Raji (cell line): ENCODE data around the gene PCDHGA10.
"Not testable (repeated sequence)": the region's sequence is repeated elsewhere in the genome, so short reads cannot be mapped to it uniquely, and the experiment has no call there.

ENCODE experiments used
- POLR2A ChIP-seq: IDR thresholded peaks from 2 replicates; pipeline ENCODE4 v1.6.1; 2011; ENCODE audit warnings: low read depth, low read length, control low read depth; ENCODE audit not compliant: insufficient read depth

Gene PCDHGA10

GRCh38 chr5:141413540-141414069 is 818 bp downstream of the PCDHGA10 start:
- TF ChIP-seq POLR2A, result no peak

DNA sequence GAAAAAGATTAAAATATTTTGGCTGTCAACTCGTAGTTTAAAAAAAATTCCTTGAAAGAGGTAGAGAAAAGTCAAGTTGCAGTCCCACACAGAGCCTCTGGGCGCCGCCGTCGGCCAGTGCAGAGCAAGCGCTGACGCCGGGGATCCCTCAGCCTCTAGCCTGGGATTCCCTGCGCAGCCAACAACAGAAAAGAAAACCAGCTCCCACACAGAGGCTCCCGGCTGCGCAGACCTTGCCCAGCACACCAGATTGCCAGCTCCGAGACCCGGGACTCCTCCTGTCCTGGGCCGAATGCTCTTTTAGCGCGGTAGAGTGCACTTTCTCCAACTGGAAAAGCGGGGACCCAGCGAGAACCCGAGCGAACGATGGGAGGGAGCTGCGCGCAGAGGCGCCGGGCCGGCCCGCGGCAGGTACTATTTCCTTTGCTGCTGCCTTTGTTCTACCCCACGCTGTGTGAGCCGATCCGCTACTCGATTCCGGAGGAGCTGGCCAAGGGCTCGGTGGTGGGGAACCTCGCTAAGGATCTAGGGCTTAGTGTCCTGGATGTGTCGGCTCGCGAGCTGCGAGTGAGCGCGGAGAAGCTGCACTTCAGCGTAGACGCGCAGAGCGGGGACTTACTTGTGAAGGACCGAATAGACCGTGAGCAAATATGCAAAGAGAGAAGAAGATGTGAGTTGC is 4.8 kb downstream of the PCDHGA10 start, which contains the start of gene PCDHGB7:
PCDHGB7 (plus strand) TSS at position 184 of the 679 bp plus-strand sequence; CDS start at position 367, 183 bp downstream.
- TF ChIP-seq POLR2A, result not testable (repeated sequence)

GRCh38 chr5:141419074-141419880 is 6.5 kb downstream of the PCDHGA10 start:
- TF ChIP-seq POLR2A, result no peak

DNA sequence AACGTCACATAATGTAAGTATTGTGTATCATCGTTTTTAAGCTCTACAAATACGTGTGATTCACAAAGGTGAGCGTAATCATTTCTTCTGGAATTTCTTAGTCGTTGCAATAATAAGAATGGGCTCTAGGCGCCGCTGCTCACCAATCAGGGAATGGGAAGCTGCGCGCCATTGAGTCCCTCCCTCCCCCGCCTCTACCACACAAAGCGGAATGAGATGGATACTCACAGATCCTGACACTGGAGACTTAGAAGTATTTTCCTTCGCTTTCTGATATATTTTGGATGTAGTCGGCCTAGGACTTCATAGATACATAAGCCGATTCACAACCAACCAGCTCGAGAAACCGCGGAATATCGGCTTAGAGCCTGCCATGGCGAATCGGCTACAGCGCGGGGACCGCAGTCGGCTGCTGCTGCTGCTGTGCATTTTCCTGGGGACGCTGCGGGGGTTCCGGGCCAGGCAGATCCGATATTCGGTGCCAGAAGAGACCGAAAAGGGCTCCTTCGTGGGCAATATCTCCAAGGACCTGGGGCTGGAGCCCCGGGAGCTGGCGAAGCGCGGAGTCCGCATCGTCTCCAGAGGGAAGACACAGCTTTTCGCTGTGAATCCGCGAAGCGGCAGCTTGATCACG is 8.2 kb downstream of the PCDHGA10 start, which contains the start of gene PCDHGA11:
PCDHGA11 (plus strand) TSS at position 197 of the 634 bp plus-strand sequence; CDS start at position 374, 177 bp downstream.
- no peak for TF ChIP-seq POLR2A

DNA sequence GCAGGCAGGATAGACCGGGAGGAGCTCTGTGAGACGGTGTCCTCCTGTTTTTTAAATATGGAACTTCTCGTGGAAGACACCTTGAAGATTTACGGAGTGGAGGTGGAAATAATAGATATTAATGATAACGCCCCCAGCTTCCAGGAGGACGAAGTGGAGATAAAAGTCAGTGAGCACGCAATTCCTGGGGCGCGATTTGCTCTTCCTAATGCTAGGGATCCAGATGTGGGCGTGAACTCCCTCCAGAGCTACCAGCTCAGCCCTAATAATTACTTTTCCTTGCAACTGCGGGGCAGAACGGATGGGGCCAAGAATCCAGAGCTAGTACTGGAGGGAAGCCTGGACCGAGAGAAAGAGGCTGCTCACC is 8.7 kb downstream of the PCDHGA10 start:
- no peak for TF ChIP-seq POLR2A

- TF ChIP-seq POLR2A, result no peak
These were observed 10.0 kb downstream of the PCDHGA10 start for GRCh38 chr5:141422742-141423291.

GRCh38 chr5:141427783-141428426 is 15.1 kb downstream of the PCDHGA10 start:
- no peak for TF ChIP-seq POLR2A

DNA sequence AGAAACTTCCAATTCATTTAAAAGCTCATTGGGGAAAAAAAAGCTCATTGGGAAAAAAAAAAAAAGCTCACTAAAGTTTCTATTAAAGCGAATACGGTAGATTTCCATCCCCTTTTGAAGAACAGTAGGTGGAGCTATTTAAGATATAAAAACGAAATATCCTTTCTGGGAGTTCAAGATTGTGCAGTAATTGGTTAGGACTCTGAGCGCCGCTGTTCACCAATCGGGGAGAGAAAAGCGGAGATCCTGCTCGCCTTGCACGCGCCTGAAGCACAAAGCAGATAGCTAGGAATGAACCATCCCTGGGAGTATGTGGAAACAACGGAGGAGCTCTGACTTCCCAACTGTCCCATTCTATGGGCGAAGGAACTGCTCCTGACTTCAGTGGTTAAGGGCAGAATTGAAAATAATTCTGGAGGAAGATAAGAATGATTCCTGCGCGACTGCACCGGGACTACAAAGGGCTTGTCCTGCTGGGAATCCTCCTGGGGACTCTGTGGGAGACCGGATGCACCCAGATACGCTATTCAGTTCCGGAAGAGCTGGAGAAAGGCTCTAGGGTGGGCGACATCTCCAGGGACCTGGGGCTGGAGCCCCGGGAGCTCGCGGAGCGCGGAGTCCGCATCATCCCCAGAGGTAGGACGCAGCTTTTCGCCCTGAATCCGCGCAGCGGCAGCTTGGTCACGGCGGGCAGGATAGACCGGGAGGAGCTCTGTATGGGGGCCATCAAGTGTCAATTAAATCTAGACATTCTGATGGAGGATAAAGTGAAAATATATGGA is 17.7 kb downstream of the PCDHGA10 start, which contains the start of gene PCDHGA12:
PCDHGA12 (plus strand) TSS at position 176 of the 782 bp plus-strand sequence; CDS start at position 429, 253 bp downstream.
- TF ChIP-seq POLR2A, result no peak

DNA sequence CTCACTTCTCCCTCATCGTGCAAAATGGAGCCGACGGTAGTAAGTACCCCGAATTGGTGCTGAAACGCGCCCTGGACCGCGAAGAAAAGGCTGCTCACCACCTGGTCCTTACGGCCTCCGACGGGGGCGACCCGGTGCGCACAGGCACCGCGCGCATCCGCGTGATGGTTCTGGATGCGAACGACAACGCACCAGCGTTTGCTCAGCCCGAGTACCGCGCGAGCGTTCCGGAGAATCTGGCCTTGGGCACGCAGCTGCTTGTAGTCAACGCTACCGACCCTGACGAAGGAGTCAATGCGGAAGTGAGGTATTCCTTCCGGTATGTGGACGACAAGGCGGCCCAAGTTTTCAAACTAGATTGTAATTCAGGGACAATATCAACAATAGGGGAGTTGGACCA is 18.5 kb downstream of the PCDHGA10 start:
- TF ChIP-seq POLR2A, result no peak

GRCh38 chr5:141434006-141434405 is 21.2 kb downstream of the PCDHGA10 start:
- TF ChIP-seq POLR2A, result no peak

DNA sequence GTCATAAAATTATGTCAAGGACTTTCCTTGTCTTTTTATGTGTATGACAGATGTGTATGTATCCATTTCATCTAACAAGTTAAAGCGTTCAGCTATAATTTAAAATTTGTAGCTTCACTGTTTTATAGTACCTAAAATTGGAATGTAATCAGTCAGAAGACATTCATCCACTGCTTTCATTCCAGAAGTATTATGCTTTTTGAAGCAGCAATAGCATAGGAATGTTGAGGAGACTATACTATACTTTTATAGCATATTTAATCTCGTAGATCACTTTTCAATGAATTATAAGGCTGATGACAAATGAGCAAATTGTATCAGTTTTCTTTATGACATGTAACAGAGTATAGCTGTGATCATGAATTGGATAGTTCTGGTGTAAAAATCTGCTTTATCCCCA is 24.4 kb downstream of the PCDHGA10 start:
- no peak for TF ChIP-seq POLR2A

DNA sequence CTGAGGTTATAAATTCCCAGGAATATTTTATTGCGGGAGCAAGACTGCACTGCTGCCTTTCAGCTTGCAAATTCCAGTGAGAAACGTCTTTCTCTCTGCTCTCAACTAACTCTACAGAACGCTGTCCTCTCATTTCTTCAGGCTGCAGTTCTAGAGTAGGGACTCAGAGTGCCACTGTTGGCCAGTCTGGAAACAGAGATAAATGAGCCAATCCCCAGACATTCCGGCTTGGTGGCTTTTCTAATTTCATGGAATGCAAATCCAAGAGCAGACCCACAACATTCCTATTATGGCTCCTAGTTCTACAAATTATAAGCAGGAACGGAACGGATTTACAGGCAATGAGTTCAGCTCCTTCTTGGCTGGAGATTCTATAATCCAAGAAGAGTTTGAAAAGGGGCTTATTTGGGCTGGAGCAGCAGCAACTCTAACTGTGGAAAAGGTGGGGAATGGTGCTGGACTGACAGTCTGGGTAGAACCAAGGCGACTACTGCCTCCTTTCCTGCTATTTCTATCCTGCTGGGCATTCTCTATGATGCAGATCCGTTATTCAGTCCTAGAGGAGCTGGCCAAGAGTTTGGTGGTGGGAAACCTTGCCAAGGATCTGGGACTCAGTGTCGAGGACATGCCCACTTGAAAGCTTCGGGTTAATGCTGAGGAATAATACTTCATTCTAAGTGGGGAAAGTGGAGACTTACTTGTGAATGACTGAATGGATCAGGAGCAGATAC is 26.8 kb downstream of the PCDHGA10 start:
- no peak for TF ChIP-seq POLR2A

- TF ChIP-seq POLR2A, result no peak
These were observed 27.6 kb downstream of the PCDHGA10 start for GRCh38 chr5:141440341-141440740.
